Measurements from ENCODE around the gene CCL18.

DNA sequence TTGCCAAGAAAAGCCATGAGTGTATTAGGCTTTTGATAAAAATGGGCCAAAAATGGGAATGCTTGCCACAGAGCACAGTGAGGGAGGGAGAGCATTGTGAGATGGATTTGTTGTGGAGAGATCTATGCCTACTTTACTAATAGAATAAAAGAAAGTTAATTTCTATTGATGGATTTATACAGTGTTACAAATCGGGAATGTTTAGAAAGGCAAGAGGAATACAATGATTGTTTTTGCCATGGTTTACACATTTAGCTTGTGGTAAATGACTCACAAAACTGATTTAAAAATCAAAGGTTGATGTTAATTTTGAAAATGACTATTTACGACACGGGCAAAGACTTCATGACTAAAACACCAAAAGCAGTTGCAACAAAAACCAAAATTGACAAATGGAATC is 56.1 kb downstream of the CCL18 start:
- TF ChIP-seq CTCF (IDR thresholded peaks at IDR 0.05) = no peak
- TF ChIP-seq POLR2AphosphoS5 (IDR thresholded peaks at IDR 0.05) = no peak

All from sigmoid colon (tissue), 4 donors.